Rectal smooth muscle tissue (tissue), 1 donor: ENCODE data around the gene TBC1D23.
"Not testable (repeated sequence)": the region's sequence is repeated elsewhere in the genome, so short reads cannot be mapped to it uniquely, and the experiment has no call there.

Source experiments
- H3K27ac ChIP-seq: one replicate; pipeline ENCODE4 v1.7.0; 2013; ENCODE audit warnings: low read depth, low read length, inconsistent platforms
- H3K27me3 ChIP-seq: one replicate; pipeline ENCODE4 v1.7.0; 2013; ENCODE audit warnings: low read length; ENCODE audit not compliant: control insufficient read depth, insufficient read depth
- H3K36me3 ChIP-seq: one replicate; pipeline ENCODE4 v1.7.0; 2013; ENCODE audit warnings: low read length; ENCODE audit not compliant: control insufficient read depth, insufficient read depth
- H3K4me1 ChIP-seq: one replicate; pipeline ENCODE4 v1.7.0; 2013; ENCODE audit warnings: low read length; ENCODE audit not compliant: control insufficient read depth, insufficient read depth
- H3K4me3 ChIP-seq: one replicate; pipeline ENCODE4 v1.7.0; 2013; ENCODE audit warnings: low read length
- H3K9ac ChIP-seq: one replicate; pipeline ENCODE4 v1.7.0; 2013; ENCODE audit warnings: low read length

The TBC1D23 gene

DNA sequence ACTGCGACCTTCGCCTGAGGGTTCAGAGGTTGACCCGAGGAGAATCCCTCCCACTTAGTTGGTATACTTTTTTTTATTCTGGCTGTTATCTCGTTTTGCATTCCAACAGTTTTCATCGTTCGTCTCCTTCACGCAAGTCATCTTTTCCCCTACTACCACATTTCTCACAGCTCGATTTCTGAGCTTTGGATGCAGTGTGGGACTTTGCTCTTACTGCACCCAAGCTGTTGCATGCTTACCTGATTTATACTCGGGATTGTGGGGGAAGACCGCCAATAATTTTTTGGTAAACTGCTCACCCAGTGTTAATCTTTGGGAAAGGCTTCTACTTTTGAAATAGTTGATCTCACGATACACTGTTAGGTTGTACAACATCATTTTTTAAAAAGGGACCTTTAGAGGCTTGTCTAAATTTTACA lies 702 bp downstream of the TBC1D23 start:
- Histone ChIP-seq H3K4me1 (peaks cover 10% of the 10 kb centered on the region), H3K9ac (peak overlapping the region; percentile 99), H3K4me3 (peak overlapping the region; percentile 98), H3K36me3 (no peaks in the 10 kb centered on the region), H3K27ac (peak overlapping the region; percentile 98), H3K27me3 (no peaks in the 10 kb centered on the region)

DNA sequence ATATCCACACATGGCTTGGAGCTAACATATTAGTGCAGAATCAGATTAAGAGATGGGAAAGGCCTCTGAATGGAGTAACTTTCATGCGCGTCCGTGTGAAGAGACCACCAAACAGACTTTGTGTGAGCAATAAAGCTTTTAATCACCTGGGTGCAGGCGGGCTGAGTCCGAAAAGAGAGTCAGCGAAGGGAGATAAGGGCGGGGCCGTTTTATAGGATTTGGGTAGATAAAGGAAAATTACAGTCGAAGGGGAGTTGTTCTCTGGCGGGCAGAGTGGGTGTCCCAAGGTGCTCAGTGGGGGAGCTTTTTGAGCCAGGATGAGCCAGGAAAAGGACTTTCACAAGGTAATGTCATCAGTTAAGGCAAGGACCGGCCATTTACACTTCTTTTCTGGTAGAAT lies 2.1 kb downstream of the TBC1D23 start:
- H3K9ac ChIP-seq, H3K27me3 ChIP-seq, H3K36me3 ChIP-seq, H3K27ac ChIP-seq, H3K4me1 ChIP-seq, H3K4me3 ChIP-seq: not testable (repeated sequence)

DNA sequence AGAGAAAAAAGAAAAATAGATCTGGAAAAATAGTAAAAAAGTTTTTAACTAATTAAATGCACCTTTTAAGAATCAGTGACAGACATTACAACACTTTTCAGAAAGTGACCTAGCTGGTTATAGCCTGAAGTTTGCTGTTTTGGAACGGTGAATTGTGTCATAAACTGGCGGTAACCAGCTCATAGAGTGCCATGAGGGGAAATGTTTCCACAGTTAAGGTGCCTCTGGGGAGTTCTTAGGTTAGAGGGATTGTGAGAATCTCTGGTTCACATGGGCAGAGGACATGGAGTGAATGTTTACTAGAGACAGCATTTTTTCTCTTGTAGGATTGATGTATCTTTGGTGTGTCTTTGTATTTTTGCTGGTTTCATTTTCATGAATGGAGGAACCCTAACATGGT lies 2.8 kb downstream of the TBC1D23 start:
- H3K4me1 ChIP-seq = peaks cover 10% of the 10 kb centered on the region

DNA sequence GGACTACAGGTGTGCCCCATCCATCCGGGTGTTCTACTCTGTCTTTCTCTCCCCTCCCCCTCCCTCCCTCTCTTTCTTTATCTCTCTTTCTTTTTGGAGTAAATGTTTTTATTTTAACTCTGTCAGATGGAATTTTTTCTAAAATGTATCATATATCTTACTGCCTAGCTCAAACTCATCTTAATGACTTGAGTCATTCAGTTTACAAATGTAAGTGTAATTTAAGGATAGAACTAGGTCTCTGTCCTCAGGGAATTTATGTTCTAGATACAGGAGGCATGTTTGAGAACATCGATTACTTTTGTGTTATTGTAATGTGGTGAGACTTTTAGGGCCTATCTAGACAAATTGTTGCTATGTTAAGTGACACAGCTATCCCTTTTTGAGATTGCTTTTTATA lies 3.5 kb downstream of the TBC1D23 start:
- no peak overlapping the region for H3K9ac ChIP-seq

More for the DNA sequence above, 2.8 kb downstream of the TBC1D23 start:
- Histone ChIP-seq H3K9ac (no peak overlapping the region), H3K27ac (no peak overlapping the region), H3K4me3 (no peak overlapping the region), H3K36me3 (no peaks in the 10 kb centered on the region), H3K27me3 (no peaks in the 10 kb centered on the region)

DNA sequence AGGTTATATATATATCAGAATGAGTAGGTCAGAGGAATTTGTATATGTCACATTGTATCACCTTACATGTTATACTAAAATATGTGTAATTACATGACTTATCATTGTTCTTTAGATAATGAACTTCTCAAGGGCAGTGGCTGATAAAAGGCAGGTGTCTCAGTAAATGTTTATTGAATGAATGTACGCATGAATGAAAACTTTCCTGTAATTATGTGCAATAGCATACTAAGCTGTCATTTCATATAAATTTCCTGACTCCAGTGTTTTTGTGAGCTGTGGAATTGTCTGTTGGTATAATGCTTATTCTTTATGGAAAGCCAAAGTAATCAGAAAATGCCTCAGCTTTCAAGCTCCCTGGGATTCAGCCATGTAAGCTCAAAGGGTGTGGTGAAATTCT lies 4.2 kb downstream of the TBC1D23 start:
- Histone ChIP-seq H3K4me1 (peaks cover 8% of the 10 kb centered on the region), H3K27me3 (no peaks in the 10 kb centered on the region), H3K27ac (no peak overlapping the region)

More for the DNA sequence above, 3.5 kb downstream of the TBC1D23 start:
- Histone ChIP-seq H3K4me1 (peaks cover 10% of the 10 kb centered on the region), H3K36me3 (no peaks in the 10 kb centered on the region), H3K4me3 (no peak overlapping the region), H3K27ac (no peak overlapping the region), H3K27me3 (no peaks in the 10 kb centered on the region)

GRCh38 chr3:100266531-100266930 lies 5.7 kb downstream of the TBC1D23 start:
- no peaks in the 10 kb centered on the region for H3K36me3 ChIP-seq
- H3K27ac ChIP-seq = no peak overlapping the region
- H3K9ac ChIP-seq = no peak overlapping the region
- H3K4me3 ChIP-seq = no peak overlapping the region
- H3K4me1 ChIP-seq = peaks cover 6% of the 10 kb centered on the region
- no peaks in the 10 kb centered on the region for H3K27me3 ChIP-seq

More for the DNA sequence above, 4.2 kb downstream of the TBC1D23 start:
- Histone ChIP-seq H3K36me3 (no peaks in the 10 kb centered on the region), H3K4me3 (no peak overlapping the region), H3K9ac (no peak overlapping the region)

GRCh38 chr3:100268156-100268555 lies 7.4 kb downstream of the TBC1D23 start:
- Histone ChIP-seq H3K9ac (no peak overlapping the region), H3K36me3 (no peaks in the 10 kb centered on the region), H3K27me3 (no peaks in the 10 kb centered on the region), H3K4me1 (no peaks in the 10 kb centered on the region), H3K27ac (no peak overlapping the region), H3K4me3 (no peak overlapping the region)

GRCh38 chr3:100269001-100269400 lies 8.2 kb downstream of the TBC1D23 start:
- no peaks in the 10 kb centered on the region for H3K27me3 ChIP-seq
- no peak overlapping the region for H3K27ac ChIP-seq
- H3K4me3 ChIP-seq = no peak overlapping the region
- no peak overlapping the region for H3K9ac ChIP-seq
- H3K36me3 ChIP-seq = no peaks in the 10 kb centered on the region
- no peaks in the 10 kb centered on the region for H3K4me1 ChIP-seq

DNA sequence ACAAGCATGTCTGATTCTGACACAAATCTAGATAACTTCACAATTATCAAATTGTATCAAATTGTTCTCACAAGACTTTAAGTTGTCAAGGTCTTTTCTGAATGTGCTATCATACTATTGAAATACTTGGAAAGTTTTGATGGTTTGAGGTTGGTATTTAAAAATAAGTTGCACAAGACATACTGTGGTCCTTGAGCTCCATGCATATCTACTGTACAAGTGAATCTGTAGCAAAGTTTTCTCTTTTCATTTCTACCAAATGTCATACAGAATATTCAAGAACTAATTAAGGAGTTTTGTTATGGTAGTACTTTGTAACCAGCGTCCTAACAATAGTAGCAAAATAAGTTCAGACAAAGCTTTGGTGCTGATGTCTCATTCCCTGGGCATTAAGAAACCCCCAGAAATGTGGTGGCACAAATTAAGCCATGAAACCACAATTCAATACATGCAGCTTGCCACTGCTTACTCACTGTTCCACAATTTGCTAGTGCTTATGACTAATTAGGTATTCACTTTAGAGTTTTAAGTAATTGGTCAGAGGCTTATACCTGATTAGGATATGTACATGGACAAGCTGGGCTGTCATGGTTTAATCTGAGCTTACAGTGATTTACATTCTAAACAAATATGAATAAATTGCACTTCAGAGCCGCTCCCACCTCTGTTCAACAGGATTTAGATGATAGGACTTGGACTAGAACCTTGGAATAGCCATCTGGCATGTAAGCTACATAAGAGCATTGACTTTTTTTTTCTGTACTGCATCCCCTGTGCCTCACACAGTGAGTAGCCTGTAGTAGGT lies 8.8 kb downstream of the TBC1D23 start:
- H3K27me3 ChIP-seq = no peaks in the 10 kb centered on the region
- H3K36me3 ChIP-seq = no peaks in the 10 kb centered on the region
- H3K4me3 ChIP-seq = no peak overlapping the region
- no peak overlapping the region for H3K27ac ChIP-seq
- H3K9ac ChIP-seq = no peak overlapping the region
- no peaks in the 10 kb centered on the region for H3K4me1 ChIP-seq

GRCh38 chr3:100270215-100270583 lies 9.4 kb downstream of the TBC1D23 start:
- Histone ChIP-seq H3K27me3 (no peaks in the 10 kb centered on the region), H3K4me3 (no peak overlapping the region), H3K4me1 (no peaks in the 10 kb centered on the region), H3K36me3 (no peaks in the 10 kb centered on the region), H3K27ac (no peak overlapping the region), H3K9ac (no peak overlapping the region)

DNA sequence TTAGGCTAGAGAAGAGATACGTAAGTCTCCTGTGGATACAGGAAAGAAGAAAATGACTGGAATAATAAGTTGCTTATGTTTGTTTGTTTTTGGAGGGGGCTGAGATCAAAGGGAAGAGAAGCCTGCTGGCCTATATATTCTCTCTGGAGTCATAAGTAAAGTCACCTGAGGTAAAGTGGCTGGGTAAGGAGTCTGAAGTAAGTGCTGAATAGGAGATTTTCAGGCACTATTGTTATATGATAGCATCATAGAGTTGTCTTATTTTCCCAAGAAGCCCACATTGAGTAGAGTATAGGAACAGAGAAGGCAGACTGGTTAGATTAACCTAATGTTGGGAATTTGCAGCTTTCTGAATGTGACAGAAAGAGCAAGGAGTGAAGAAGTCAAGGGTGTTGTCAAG lies 10.7 kb downstream of the TBC1D23 start:
- H3K4me1 ChIP-seq = no peaks in the 10 kb centered on the region
- no peak overlapping the region for H3K27ac ChIP-seq
- H3K9ac ChIP-seq = no peak overlapping the region
- no peaks in the 10 kb centered on the region for H3K36me3 ChIP-seq
- no peak overlapping the region for H3K4me3 ChIP-seq
- H3K27me3 ChIP-seq = no peaks in the 10 kb centered on the region

DNA sequence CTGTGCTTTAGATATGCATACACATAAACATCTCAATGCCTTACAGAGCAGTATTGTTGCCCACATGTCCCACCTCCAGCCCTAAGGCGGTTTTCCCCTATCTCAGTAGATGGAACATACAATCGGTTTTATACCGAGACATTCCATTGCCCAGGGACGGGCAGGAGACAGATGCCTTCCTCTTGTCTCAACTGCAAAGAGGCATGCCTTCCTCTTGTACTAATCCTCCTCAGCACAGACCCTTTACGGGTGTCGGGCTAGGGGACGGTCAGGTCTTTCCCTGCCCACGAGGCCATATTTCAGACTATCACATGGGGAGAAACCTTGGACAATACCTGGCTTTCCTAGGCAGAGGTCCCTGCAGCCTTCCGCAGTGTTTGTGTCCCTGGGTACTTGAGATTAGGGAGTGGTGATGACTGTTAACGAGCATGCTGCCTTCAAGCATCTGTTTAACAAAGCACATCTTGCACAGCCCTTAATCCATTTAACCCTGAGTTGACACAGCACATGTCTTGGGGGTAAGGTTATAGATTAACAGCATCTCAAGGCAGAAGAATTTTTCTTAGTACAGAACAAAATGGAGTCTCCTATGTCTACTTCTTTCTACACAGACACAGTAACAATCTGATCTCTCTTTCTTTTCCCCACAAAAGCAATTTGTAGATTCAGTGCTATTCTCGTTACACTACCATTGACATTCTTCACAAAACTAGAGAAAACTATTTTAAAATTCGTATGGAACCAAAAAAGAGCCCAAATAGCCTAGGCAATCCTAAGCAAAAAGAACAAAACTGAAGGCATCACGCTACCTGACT lies 12.2 kb downstream of the TBC1D23 start:
- not testable (repeated sequence) for H3K27me3 ChIP-seq, H3K36me3 ChIP-seq, H3K4me3 ChIP-seq, H3K9ac ChIP-seq, H3K27ac ChIP-seq, H3K4me1 ChIP-seq
